Ishikawa (cell line): ENCODE results near the gene SF3B2.

Source experiments
- CEBPB ChIP-seq: IDR thresholded peaks from 2 replicates; pipeline ENCODE4 v1.6.1; 2012
- CREB1 ChIP-seq: IDR thresholded peaks from 2 replicates; pipeline ENCODE4 v1.6.1; 2012; ENCODE audit warnings: low read depth
- EGR1 ChIP-seq: IDR thresholded peaks from 2 replicates; pipeline ENCODE4 v1.6.1; 2012
- EP300 ChIP-seq: IDR thresholded peaks from 2 replicates; pipeline ENCODE4 v1.6.1; 2012; ENCODE audit warnings: borderline replicate concordance
- FOXM1 ChIP-seq: IDR thresholded peaks from 2 replicates; pipeline ENCODE4 v1.6.1; 2012; ENCODE audit warnings: low read depth, borderline replicate concordance
- NFIC ChIP-seq: IDR thresholded peaks from 2 replicates; pipeline ENCODE4 v1.6.1; 2012
- RAD21 ChIP-seq: IDR thresholded peaks from 2 replicates; pipeline ENCODE4 v1.6.1; 2012; ENCODE audit warnings: low read depth
- TAF1 ChIP-seq: IDR thresholded peaks from 2 replicates; pipeline ENCODE4 v1.6.1; 2012; ENCODE audit warnings: low read depth, mild to moderate bottlenecking
- TCF12 ChIP-seq: IDR thresholded peaks from 2 replicates; pipeline ENCODE4 v1.6.1; 2012; ENCODE audit warnings: low read depth
- TEAD4 ChIP-seq: IDR thresholded peaks from 2 replicates; pipeline ENCODE4 v1.6.1; 2012
- YY1 ChIP-seq: IDR thresholded peaks from 2 replicates; pipeline ENCODE4 v1.6.1; 2012; ENCODE audit warnings: low read depth
- ZBTB7A ChIP-seq: IDR thresholded peaks from 2 replicates; pipeline ENCODE4 v1.6.1; 2012; ENCODE audit warnings: low read depth
- TF ChIP-seq, protein P1 (sequence below): IDR thresholded peaks from 2 replicates; pipeline ENCODE4 v1.6.1; 2012; ENCODE audit warnings: low read depth, mild to moderate bottlenecking
- TF ChIP-seq, protein P2 (sequence below): IDR thresholded peaks from 2 replicates; pipeline ENCODE4 v1.6.1; 2012
- TF ChIP-seq, protein P3 (sequence below): IDR thresholded peaks from 2 replicates; pipeline ENCODE4 v1.6.1; 2012

SF3B2 gene

DNA sequence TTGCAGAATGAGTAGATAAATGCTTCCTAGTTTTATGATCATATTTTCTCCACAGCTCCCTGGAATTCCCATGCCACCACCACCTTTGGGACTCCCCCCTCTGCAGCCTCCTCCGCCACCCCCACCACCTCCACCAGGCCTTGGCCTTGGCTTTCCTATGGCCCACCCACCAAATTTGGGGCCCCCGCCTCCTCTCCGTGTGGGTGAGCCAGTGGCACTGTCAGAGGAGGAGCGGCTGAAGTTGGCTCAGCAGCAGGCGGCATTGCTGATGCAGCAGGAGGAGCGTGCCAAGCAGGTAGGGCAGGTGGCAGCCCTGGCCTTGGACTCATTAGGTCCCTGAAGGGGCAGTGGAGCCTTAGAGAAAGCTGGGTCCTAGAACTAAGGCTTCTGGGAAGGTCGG, 2.9 kb downstream of the SF3B2 start:
- TF ChIP-seq NFIC (no peak), TAF1 (no peak), FOXM1 (no peak), TEAD4 (no peak), CREB1 (no peak), EP300 (no peak), YY1 (no peak)
- TF ChIP-seq, protein P1, sequence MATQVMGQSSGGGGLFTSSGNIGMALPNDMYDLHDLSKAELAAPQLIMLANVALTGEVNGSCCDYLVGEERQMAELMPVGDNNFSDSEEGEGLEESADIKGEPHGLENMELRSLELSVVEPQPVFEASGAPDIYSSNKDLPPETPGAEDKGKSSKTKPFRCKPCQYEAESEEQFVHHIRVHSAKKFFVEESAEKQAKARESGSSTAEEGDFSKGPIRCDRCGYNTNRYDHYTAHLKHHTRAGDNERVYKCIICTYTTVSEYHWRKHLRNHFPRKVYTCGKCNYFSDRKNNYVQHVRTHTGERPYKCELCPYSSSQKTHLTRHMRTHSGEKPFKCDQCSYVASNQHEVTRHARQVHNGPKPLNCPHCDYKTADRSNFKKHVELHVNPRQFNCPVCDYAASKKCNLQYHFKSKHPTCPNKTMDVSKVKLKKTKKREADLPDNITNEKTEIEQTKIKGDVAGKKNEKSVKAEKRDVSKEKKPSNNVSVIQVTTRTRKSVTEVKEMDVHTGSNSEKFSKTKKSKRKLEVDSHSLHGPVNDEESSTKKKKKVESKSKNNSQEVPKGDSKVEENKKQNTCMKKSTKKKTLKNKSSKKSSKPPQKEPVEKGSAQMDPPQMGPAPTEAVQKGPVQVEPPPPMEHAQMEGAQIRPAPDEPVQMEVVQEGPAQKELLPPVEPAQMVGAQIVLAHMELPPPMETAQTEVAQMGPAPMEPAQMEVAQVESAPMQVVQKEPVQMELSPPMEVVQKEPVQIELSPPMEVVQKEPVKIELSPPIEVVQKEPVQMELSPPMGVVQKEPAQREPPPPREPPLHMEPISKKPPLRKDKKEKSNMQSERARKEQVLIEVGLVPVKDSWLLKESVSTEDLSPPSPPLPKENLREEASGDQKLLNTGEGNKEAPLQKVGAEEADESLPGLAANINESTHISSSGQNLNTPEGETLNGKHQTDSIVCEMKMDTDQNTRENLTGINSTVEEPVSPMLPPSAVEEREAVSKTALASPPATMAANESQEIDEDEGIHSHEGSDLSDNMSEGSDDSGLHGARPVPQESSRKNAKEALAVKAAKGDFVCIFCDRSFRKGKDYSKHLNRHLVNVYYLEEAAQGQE = no peak
- TF ChIP-seq, protein P2, sequence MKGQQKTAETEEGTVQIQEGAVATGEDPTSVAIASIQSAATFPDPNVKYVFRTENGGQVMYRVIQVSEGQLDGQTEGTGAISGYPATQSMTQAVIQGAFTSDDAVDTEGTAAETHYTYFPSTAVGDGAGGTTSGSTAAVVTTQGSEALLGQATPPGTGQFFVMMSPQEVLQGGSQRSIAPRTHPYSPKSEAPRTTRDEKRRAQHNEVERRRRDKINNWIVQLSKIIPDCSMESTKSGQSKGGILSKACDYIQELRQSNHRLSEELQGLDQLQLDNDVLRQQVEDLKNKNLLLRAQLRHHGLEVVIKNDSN = no peak

DNA sequence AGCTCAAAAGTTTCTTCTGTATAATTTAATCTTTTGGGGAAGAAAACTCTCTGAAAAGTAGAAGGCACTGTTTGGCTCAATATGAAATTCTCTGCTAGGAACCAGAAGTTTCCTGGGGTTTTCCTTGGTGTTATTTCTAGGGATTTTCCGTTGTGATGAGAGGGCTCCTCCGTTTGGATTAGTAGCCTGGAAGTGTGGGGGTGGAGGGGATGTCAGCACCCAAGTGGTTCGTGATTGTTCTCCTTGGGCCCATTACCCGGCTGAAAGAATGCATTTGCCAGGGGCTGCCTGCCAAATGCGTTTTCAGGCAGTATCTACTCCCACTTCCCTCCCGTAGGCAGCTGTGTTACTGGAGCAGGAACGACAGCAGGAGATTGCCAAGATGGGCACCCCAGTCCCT, 4.3 kb downstream of the SF3B2 start:
- TF ChIP-seq NFIC (no peak), TAF1 (no peak)

DNA sequence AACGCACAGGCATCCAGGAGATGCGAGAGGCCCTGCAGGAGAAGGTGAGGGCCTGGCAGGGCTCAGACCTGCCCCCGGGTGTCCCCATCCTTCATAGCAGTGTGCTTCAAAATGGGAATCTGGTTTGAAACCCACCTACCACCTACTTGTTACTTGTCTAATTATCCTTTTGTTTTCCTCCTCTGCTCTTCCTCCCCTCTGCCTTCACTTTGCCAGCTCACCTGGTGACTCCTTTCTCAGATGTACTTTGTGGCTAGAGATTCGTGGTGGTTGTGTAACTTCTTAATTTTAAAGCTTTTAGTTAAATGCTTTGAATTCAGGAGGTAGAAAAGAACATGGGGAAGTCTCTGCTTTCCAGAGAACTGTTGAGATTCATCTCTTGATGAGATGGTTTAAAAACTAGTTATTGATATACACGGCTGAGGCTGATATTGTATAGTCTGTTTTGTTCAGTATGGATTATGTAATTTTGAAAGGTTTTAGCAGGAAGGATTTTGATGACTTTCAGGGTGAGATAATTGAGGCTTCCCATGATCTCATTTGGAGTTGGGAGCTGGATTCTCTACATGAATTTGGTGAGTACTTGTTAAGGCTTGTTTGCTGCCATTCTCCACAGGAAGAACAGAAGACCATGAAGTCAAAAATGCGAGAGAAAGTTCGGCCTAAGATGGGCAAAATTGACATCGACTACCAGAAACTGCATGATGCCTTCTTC, 8.0 kb downstream of the SF3B2 start:
- no peak for TF ChIP-seq TEAD4
- no peak for TF ChIP-seq RAD21
- TF ChIP-seq EP300 = no peak
- TF ChIP-seq TCF12 = no peak
- no peak for TF ChIP-seq CEBPB
- no peak for TF ChIP-seq ZBTB7A
- TF ChIP-seq EGR1 = no peak
- TF ChIP-seq, protein P2 = no peak
- TF ChIP-seq, protein P3, sequence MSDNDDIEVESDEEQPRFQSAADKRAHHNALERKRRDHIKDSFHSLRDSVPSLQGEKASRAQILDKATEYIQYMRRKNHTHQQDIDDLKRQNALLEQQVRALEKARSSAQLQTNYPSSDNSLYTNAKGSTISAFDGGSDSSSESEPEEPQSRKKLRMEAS = no peak
- no peak for TF ChIP-seq CREB1
- TF ChIP-seq FOXM1 = no peak
- TF ChIP-seq YY1 = no peak
- TF ChIP-seq, protein P1 = no peak

DNA sequence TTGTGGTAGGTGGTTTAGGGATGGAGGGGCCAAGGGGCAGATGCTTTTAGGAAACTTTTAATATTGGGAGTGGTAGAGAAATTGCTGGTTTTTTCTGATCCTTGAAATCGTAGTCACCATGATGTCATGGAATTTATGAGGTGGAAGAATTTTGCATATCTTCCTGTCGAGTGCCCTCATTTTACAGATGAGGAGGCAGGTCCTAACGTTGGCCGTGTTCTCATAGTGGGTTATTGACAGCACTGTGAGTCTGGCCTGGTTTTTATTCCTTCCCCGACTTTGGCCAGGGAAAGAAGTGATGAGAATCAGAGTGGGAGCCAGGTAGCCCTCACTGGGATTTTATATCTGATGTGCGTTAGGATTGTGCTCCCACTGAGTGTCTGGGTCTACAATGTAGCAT, 9.1 kb downstream of the SF3B2 start:
- no peak for TF ChIP-seq TEAD4
- TF ChIP-seq, protein P3 = no peak
- no peak for TF ChIP-seq EP300

DNA sequence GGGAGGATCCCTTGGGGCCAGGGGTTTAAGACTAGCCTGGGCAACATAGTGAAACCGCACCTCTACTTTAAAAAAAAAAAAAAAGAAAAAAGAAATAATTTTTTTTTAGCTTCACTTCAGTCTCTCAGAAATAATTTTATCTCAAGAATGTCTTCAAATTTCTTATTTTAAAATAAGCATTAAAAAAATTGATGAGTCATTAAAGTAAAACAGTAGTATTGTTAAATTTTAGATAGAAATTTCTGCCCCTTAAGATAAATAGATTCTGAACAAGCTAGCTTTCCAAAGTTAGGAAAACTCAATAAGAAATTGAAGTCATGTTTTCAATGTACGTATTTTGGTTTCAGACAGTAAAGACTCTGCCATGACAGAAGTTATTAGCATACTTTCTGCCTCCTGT, 10.2 kb downstream of the SF3B2 start:
- TF ChIP-seq YY1 (no peak), TAF1 (no peak), TEAD4 (no peak), EP300 (no peak)
- TF ChIP-seq, protein P1 = no peak
